HG03378 (cell line): ENCODE results near the gene NEU4.
"Not testable (repeated sequence)": the region's sequence is repeated elsewhere in the genome, so short reads cannot be mapped to it uniquely, and the experiment has no call there.

Experiments
- ATAC-seq: cut with Tn5 transposase; IDR thresholded peaks from one replicate; pipeline ENCODE4 v1.9.1; 2021; ENCODE audit warnings: mild to moderate bottlenecking, moderate library complexity; ENCODE audit not compliant: unreplicated experiment

NEU4 gene

GRCh38 chr2:241798631-241799521, 10.1 kb upstream of the NEU4 start:
- ATAC-seq, result no peak

DNA sequence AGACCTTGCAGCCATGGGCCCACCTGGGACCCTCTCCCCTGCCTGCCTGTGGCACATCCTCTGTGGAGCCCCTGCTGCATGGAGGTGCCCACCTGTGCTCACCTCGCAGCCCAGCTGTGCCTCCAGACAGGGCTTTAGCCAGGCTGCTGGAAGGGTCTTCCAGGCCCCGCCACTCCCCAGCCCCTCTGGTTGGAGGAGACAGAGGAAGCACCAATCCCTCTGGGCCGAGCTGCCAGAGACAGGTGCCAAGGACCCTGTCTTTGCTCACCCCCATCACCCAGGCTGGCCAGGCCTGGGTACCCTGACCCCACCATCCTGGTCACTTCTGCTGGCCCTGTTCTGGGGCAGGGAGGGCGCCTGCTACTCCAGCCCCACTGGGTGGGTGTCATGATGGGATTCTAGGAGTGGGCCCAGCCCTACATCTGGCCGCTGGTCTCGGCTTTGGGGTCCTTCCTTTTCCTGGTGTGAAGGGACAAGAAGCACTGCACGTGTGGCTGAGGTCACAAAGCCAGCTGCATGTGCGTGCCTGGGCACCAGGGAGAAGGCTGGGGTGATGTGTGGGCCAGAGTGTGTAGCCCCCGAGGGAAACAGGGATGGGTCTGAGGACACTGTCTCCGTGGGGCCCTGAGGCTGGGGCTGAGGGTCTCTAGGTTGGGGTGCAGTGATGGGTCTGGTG, 9.3 kb upstream of the NEU4 start:
- ATAC-seq, result no peak

- not testable (repeated sequence) for ATAC-seq
These were observed 8.6 kb upstream of the NEU4 start for GRCh38 chr2:241800198-241800903.

- no peak for ATAC-seq
These were observed 7.2 kb upstream of the NEU4 start for GRCh38 chr2:241801611-241802420.

DNA sequence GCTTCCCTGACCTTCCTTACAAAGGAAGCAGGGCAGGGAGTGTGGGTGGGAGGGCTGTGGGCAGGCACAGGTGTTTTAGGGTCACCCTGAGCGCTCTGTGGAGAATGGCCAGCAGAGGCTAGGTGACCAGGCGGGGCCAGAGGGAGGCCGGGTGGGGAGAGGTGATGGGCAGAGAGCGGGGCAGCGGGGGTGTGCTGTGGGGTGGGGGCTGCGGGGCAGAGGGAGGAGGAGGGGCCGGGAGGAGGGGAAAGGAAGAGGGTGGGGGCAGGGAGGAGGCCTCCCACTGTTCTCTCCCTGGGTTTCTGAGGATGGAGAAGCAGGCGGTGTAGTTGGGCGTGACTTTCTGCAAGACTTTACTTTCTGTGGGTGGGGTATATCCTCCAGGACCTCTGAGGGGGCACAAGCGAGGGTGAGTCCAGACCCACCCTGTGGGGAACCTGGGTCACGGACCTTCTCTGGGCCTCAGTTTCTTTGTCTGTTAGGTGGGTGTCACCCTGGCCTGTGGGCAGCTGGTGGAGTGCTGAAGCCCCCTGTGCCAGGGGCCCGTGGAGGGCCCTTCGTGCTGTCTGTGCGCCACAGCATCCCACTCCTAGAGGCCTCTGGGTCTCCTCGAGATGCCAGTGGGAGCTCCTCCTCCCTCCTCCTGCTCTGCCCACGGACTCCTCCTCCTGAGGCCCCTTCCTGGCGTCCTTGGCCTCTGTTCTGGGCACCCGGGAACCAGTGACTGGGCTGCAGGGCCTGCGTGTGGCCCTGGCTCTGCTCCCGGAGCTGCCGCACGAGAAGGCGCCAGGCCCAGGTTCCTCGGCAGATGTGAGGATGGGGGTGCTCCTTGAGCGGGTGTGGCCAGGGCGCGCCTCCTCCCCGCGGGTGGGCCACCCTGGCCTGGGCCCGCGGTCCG, 6.3 kb upstream of the NEU4 start:
- no peak for ATAC-seq

DNA sequence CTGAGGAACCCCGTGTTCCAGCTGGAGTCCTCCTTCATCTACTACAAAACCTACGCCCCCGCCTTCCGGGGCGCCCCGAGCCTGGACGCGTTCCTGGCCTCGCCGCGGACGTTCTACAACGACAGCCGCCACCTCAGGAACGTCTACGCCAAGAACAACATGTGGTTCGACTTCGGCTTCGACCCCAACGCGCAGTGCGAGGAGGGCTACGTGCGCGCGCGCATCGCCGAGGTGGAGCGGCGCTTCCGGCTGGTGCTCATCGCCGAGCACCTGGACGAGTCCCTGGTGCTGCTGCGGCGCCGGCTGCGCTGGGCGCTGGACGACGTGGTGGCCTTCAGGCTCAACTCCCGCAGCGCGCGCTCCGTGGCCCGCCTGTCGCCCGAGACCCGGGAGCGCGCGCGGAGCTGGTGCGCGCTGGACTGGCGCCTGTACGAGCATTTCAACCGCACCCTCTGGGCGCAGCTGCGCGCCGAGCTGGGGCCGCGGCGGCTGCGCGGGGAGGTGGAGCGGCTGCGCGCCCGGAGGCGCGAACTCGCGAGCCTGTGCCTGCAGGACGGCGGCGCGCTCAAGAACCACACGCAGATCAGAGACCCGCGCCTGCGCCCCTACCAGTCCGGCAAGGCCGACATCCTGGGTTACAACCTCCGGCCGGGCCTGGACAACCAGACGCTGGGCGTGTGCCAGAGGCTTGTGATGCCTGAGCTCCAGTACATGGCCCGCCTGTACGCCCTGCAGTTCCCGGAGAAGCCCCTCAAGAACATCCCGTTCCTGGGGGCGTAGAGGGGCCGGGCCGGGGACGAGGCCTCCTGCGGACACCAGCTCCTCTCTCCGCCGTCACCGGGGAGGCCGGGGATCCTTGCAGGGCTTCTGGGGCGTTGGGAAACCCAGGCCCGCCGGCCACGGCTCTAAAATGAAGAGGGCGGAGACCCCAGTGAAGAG, 5.3 kb upstream of the NEU4 start:
- ATAC-seq, result no peak

GRCh38 chr2:241804326-241805229, 4.4 kb upstream of the NEU4 start:
- ATAC-seq, result no peak

GRCh38 chr2:241806217-241806616, 2.8 kb upstream of the NEU4 start:
- ATAC-seq, result not testable (repeated sequence)

- ATAC-seq, result no peak
These were observed 807 bp upstream of the NEU4 start for GRCh38 chr2:241808051-241808720.

DNA sequence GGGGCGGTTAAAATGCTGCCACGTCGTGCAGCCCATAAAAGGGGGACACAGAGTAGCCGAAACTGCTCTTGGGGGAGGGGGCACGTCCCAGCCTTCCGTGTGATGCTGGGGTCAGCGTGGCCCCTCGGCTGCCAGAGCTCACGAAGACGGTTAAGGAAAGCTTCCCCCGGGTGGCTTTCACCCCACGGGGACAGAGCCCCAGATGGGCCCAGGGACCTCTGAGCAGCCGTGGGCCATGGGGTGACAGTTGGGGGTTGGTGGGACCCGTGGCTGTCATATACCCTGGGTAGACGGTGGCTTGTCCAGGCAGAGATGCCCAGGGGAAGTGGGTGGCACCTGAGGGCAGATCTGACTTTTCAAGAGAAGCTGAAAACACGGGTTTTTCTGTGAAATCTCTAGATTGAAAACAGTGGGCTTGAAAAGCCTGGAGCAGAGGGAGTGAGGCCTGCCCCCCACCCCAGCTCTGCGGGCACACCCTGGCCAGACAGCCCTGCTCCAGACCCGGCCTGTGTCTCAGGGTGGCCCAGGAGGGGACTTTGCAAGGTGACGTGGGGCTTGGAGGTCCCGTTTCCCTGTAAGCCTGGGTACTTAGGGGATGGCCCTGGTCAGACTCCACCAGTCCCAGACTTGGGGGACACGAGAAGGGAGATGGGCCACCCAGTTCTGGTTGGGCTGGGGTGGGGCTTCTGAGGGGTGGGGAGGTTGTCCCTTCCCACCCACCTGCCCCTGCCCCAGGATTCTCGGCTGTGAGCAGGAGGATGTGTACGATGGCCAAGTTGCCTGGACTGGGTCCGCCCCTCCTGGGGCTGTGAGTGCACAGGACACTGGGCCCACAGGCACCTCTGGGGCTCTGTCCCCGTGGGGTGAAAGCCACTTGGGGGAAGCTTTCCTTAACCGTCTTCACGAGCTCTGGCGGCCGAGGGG, 652 bp downstream of the NEU4 start:
- no peak for ATAC-seq

GRCh38 chr2:241810307-241811200, 1.6 kb downstream of the NEU4 start:
- no peak for ATAC-seq

GRCh38 chr2:241811201-241811951, 2.4 kb downstream of the NEU4 start:
- no peak for ATAC-seq

DNA sequence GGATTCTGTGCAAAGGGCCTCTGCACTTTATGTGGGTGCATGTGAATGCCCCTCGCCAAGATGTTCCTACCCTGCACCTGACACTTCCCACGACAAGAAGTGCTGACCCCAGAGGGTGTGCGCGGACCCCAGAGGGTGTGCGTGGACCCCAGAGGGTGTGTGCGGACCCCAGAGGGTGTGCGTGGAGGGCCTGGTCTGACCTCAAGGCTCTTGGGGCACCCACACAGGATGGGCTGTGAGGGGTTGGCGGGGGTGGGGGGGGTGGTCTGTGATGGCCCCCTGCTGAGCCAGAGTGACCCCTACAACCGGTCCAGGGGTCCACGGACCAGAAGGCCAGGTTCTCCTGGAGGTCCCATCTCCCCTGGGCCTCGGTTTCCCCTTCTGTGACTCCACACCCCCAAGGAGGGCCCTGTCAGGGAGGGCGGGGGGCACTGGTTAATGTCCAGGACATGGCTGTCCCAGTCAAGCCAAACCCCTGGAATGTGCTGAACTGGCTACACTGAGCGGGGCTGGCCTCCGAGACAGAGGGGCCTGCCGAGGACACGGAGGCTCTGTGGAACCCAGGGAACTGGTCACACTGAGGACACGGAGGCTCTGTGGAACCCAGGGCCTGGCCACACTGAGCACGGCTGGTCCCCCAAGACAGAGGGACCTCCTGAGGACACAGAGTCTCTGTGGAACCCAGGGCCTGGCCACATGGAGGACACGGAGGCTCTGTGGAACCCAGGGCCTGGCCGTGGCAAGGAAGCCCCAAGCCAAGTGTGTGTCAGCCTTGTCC, 3.1 kb downstream of the NEU4 start:
- ATAC-seq, result no peak
